HG02938 (cell line): ENCODE data around the gene HINT3.
"Not testable (repeated sequence)": the region's sequence is repeated elsewhere in the genome, so short reads cannot be mapped to it uniquely, and the experiment has no call there.

ENCODE experiments used
- ATAC-seq: cut with Tn5 transposase; IDR thresholded peaks from one replicate; pipeline ENCODE4 v1.9.1; 2021; ENCODE audit warnings: mild to moderate bottlenecking, moderate library complexity; ENCODE audit not compliant: unreplicated experiment

Gene HINT3

GRCh38 chr6:125994670-125995488, 38.3 kb downstream of the HINT3 start:
- ATAC-seq, result no peak

- peak; percentile 97 for ATAC-seq
These were observed 39.5 kb downstream of the HINT3 start for GRCh38 chr6:125995972-125996580.

- no peak for ATAC-seq
These were observed 46.4 kb downstream of the HINT3 start for GRCh38 chr6:126002755-126003679.

- ATAC-seq, result no peak
These were observed 51.2 kb downstream of the HINT3 start for GRCh38 chr6:126007800-126008199.

- no peak for ATAC-seq
These were observed 53.5 kb downstream of the HINT3 start for GRCh38 chr6:126010040-126010439.

GRCh38 chr6:126015863-126016262, 59.3 kb downstream of the HINT3 start:
- no peak for ATAC-seq

GRCh38 chr6:126016591-126016990, 60.0 kb downstream of the HINT3 start:
- no peak for ATAC-seq

- no peak for ATAC-seq
These were observed 61.1 kb downstream of the HINT3 start for GRCh38 chr6:126017668-126018067.

GRCh38 chr6:126020305-126021050, 63.9 kb downstream of the HINT3 start:
- no peak for ATAC-seq

- not testable (repeated sequence) for ATAC-seq
These were observed 66.9 kb downstream of the HINT3 start for GRCh38 chr6:126023474-126023873.

GRCh38 chr6:126026001-126026400, 69.4 kb downstream of the HINT3 start:
- no peak for ATAC-seq

GRCh38 chr6:126027601-126028000, 71.0 kb downstream of the HINT3 start:
- ATAC-seq, result no peak
